Activated CD8-positive, alpha-beta memory T cell treated with anti-CD3 and anti-CD28 coated beads for 1 hour (primary cell): Measurements from ENCODE around the gene FRMD3.

ENCODE experiments used
- DNase-seq, 2 donors: peaks; one replicate each; pipeline ENCODE4 v3.0.0-alpha.2; 2020; ENCODE audit warnings: low read depth in 1 of 2; ENCODE audit errors: extremely low read depth in 1 of 2

The FRMD3 gene

GRCh38 chr9:83435301-83435700 is 102.9 kb downstream of the FRMD3 start:
- no peak for DNase-seq

GRCh38 chr9:83434254-83434653 is 103.9 kb downstream of the FRMD3 start:
- DNase-seq, result no peak

DNA sequence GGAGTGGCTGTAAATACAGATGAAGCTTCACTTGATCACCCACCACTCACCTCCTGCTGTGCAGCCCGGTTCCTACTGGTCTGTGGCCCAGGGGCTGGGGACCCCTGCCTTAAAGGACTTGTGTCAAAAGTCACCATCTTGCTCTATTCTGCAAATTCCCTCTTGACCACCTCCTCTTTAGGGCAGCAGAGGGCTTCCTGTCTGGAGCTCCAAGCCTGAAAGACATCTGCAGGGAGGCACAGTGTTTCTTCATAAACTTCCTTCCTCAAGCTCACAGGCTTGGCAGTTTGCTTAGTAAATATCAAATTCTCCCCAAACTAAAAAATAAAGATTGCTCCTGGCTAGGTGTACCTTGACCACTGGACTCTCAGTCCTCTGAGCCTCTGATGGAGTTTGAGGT is 104.4 kb downstream of the FRMD3 start:
- no peak for DNase-seq

GRCh38 chr9:83432877-83433550 is 105.2 kb downstream of the FRMD3 start:
- no peak for DNase-seq

- no peak for DNase-seq
These were observed 106.0 kb downstream of the FRMD3 start for GRCh38 chr9:83432104-83432627.

GRCh38 chr9:83431101-83432060 is 106.8 kb downstream of the FRMD3 start:
- DNase-seq, result no peak

DNA sequence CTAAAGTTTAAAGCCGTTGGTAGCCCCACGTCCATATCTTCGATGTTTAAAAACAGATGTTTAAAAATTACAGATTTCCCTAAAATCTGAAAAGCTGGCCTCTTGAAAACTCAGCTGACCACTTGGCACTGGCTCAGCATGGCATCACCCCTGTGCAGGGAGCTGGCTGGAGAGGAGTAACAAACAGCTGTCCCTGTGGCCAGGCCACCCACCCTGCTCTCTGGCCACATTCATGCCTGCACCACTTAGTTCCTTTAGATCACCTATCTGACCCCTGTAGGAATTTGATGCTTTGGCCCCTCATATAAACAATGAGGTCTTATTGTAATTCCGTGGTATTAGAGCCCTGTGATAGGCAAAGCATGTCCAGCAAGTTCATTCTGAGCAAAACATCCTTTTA is 107.5 kb downstream of the FRMD3 start:
- no peak for DNase-seq

DNA sequence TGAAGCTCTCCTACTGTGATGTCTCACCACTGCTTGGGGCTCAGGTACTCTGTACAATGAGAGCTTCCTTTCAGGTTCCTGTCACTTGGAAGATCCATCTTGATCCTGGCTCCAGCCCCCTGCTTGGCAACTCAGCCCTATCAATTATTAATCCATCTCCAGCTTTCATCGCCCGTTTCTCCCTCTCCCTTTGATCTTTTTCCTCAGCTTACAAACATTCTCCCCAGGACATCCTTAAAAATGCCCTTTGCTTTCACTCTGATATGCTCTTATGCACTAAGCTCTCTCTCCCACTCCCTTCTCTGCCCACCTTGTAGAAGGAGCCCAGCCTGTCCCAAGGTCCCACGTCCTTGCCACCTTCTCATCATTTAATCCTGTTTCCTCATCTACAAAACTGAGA is 109.0 kb downstream of the FRMD3 start:
- no peak for DNase-seq

GRCh38 chr9:83425240-83425639 is 113.0 kb downstream of the FRMD3 start:
- no peak for DNase-seq

DNA sequence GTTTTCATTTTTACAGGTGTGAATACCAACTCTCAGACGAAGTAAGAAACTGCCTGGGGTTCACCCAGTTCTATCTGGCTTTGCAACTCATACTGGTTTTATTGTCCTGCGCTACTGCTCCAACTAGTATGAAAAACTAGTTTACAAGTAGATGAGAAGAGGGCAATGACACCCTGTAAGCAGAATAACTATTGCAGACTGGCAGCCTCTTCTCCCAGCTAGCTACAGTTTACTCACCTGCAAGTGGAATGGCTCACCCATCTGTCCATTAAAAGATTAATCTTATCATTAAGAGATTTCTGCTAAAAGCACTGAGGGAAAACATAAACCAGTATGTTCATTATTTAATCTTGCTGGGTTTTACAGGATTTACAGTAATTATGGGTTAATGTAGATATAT is 113.4 kb downstream of the FRMD3 start:
- no peak for DNase-seq

DNA sequence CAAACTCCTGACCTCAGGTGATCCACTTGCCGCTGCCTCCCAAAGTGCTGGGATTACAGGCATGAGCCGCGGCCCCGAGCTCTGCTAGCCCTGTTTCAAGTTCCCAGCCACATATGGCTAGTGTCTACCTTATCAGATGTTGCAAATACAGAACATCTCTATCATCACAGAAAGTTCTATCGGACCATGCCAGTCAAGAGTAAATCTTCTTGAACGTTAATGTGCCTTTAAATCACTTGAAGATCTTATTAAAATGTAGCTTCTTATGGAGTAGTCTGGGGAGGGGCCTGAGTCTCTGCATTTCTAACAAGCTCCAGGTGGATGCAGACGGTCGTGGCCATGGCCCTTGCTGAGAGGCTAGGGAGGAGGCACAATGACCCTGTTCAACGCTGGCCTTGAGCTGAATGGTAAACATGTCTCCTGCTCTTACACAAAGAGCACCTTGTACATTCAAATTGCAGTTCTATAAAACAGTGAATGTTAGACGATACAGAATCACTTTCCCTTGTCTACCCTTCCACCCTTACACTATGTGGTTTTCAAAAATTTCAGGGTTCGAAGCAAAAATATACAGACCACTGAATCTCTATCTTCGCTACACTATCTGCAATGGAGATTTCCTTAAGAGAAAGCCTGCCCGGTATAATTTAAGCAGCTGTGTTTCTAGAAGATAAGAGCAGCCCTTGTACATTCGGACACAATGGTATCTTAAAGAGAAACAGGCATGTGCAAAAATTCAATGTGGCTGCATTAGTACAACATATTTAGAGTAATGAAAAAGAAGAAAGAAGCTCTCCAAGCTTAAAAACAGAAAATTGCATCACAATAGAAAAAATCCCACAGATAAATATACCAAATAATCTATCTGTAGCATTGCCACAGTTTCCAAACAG is 114.1 kb downstream of the FRMD3 start:
- DNase-seq, result no peak

GRCh38 chr9:83422527-83422926 is 115.7 kb downstream of the FRMD3 start:
- DNase-seq, result no peak

DNA sequence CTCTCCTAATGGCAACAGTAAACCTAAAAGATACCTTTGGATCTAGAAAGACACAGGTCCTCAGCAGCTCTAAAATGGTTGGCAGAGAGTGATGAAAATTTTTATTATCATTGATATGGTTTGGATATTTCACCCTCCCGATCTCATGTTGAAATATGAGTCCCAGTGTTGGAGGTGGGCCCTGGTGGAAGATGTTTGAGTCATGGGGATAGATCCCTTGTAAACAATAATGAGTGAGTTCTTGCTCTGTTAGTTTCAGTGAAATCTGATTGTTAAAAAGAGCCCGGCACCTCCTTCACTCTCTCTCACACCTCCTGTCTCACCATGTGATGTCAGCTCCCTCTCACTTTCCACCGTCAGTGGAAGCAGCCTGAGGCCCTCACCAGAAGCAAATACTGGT is 117.7 kb downstream of the FRMD3 start:
- no peak for DNase-seq

DNA sequence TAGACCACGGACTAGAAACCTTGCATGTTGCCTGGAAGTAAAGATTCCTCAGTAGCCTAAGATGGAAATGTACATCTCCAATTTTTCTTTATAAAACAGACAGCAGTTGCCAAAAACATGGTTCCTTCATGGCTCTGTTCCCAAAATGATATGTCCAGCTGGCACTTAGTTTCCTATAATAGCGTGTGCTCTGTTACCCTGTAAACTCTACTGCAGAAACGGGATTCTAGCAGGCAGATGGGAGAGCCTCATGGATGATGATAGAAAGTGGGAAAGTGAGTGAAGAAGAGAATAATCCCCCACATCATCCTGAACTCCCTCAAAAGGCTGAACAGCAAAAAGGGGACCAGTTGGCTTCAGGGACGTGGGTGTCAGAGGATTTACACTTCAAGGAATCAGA is 118.2 kb downstream of the FRMD3 start:
- no peak for DNase-seq

DNA sequence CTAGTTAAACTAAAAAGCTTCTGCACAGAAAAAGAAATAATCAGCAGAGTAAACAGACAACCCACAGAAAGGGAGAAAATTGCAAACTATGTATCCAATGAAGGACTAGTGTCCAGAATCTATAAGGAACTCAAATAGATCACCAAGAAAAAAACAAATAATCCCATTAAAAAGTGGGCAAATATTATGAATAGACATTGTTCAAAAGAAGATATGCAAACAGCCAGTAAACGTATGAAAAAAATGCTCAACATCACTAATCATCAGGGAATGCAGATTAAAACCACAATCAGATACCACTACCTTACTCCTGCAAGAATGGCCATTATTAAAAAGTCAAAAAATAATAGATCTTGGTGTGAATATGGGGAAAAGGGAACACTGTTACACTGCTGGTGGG is 119.9 kb downstream of the FRMD3 start:
- no peak for DNase-seq

- DNase-seq, result no peak
These were observed 124.8 kb downstream of the FRMD3 start for GRCh38 chr9:83413367-83413766.

GRCh38 chr9:83410701-83411100 is 127.5 kb downstream of the FRMD3 start:
- no peak for DNase-seq

DNA sequence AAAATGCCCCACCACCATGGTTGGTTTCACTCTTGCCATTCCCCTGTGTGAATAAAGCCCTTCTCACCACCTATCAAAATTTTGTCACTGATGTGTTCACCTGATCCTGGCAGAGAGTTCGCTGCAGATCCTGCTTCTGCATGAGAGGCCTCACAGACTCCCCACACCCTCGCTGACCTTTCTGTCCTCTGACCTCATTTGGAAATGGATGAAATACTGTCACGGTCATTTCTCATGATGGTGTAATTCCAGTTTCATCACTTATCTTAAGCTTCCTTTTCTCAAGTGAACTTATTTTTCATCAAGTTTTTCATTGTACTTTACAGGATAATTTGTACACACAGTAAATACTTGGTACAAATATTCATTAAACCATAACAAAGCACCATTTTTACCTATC is 131.3 kb downstream of the FRMD3 start:
- no peak for DNase-seq

DNA sequence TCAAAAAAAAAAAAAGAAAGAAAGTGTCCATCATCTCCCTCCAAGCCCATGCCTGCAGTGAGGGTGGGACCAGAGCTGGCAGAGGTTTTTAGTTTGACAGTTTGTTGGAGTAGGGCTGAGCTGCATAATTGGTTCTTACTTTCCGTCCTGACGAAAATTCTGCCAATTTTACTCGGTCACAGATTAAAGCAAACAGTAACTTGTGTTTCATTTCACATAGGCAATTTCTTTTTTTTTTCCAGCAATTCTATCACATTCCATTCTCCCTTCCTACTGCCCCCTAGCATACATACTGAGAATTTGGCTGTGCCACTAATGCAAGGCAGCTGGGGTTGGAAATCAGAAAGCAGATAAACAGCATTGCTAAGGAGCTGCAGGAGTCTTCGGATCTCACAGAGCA is 132.4 kb downstream of the FRMD3 start:
- no peak for DNase-seq

- DNase-seq, result no peak
These were observed 134.5 kb downstream of the FRMD3 start for GRCh38 chr9:83403527-83404238.
